Body of pancreas (tissue), 4 donors: Measurements from ENCODE around the gene LRRC4. TPM values are rescaled to one million over a fixed set of nuclear protein-coding genes. Genes with fewer than 3 reads are reported as not detected.

Experiments
- ATAC-seq: fragments of 150-250 bp; one replicate; pipeline ENCODE4 v1.9.1; 2016
- DNase-seq, 4 donors: peaks; one replicate each; pipeline ENCODE4 v3.0.0-alpha.2; 2019
- H3K27ac ChIP-seq, 4 donors: fragments of 200-600 bp; sonication (generic); 1 replicate in 3 of 4; 2 replicates in 1 of 4; pipeline versions ENCODE4 v1.5.1 to v1.6.1; 2016 to 2019; ENCODE audit warnings: mild to moderate bottlenecking in 1 of 4, mixed read lengths in 1 of 4, moderate library complexity in 1 of 4
- H3K27me3 ChIP-seq, 2 donors: fragments of 200-600 bp; sonication (generic); one replicate each; pipeline ENCODE4 v1.6.0; 2016; ENCODE audit warnings: mild to moderate bottlenecking in 1 of 2
- H3K36me3 ChIP-seq, 2 donors: fragments of 200-600 bp; sonication (generic); replicated peaks in 1 of 2; 2 replicates each; pipeline ENCODE4 v1.5.1; 2016; ENCODE audit warnings: low read depth in 2 of 2; ENCODE audit not compliant: insufficient read depth in 1 of 2
- H3K4me1 ChIP-seq: fragments of 200-600 bp; sonication (generic); one replicate; pipeline ENCODE4 v1.6.0; 2016
- H3K4me3 ChIP-seq, 2 donors: fragments of 200-600 bp; sonication (generic); 1 replicate in 1 of 2; 2 replicates in 1 of 2; pipeline ENCODE4 v1.5.1; 2016 to 2019
- H3K9me3 ChIP-seq, 3 donors: fragments of 200-600 bp; sonication (generic); 1 replicate in 2 of 3; 2 replicates in 1 of 3; pipeline ENCODE4 v1.5.1; 2016
- CTCF ChIP-seq, 7 experiments: fragments of 450-650 bp in 4 of 7; fragments of 200-600 bp in 3 of 7; sonication (generic) in 3 of 7; IDR thresholded peaks; one replicate each; pipeline ENCODE4 v1.5.1; 2016 to 2019; ENCODE audit warnings: antibody characterized with exemption in 7 of 7
- POLR2A ChIP-seq, 3 donors: fragments of 450-650 bp; IDR thresholded peaks; one replicate each; pipeline ENCODE4 v1.6.1; 2016; ENCODE audit warnings: antibody characterized with exemption in 3 of 3, mild to moderate bottlenecking in 2 of 3
- WGBS, 2 donors: methylation state at CpG; one replicate each; pipeline ENCODE4 v1.1.5; 2017; 5-methylcytosine and 5-hydroxymethylcytosine counted together
- intact Hi-C: fragments of 100-400 bp; cut with DNase I; formaldehyde crosslinking; loops from one replicate; pipeline ENCODE4 v1.15.1; 2023
- total RNA-seq, 2 donors: library from RNA; depleted of rRNA; stranded (reverse); fragments of >200 nt; gene quantifications; one replicate each; pipeline ENCODE4 v1.1.0, GENCODE V29; 2016

Gene LRRC4
- total RNA-seq, 2 donors from 2014 or later: under 0.01 to 0.33 TPM

GRCh38 chr7:128027485-128027980, 3.7 kb downstream of the LRRC4 start:
- H3K4me1 ChIP-seq: peaks cover 8% of the 10 kb centered on the region
- DNase-seq: no peak
- intact Hi-C loops: no loop called here
- no peak for ATAC-seq
- no peak overlapping the region for H3K27ac ChIP-seq
- WGBS, 2 donors: 73 to 84% methylated on average over 4 of the region's 4 CpGs
- no peaks in the 10 kb centered on the region for H3K36me3 ChIP-seq
- H3K27me3 ChIP-seq: no peaks in the 10 kb centered on the region
- no peaks in the 10 kb centered on the region for H3K9me3 ChIP-seq
- H3K4me3 ChIP-seq: no peak overlapping the region
- TF ChIP-seq POLR2A (IDR thresholded peaks at IDR 0.05) (no peak), CTCF (IDR thresholded peaks at IDR 0.05) (no peak)

GRCh38 chr7:128026551-128026950, 4.7 kb downstream of the LRRC4 start:
- no peak for ATAC-seq
- 34 to 51% methylated on average over 2 of the region's 2 CpGs for WGBS, 2 donors
- no peak overlapping the region for H3K4me3 ChIP-seq
- TF ChIP-seq CTCF (IDR thresholded peaks at IDR 0.05): no peak
- no peak for TF ChIP-seq POLR2A (IDR thresholded peaks at IDR 0.05)
- no peak for DNase-seq
- H3K4me1 ChIP-seq: peaks cover 7% of the 10 kb centered on the region
- no peaks in the 10 kb centered on the region for H3K36me3 ChIP-seq
- H3K27ac ChIP-seq: no peak overlapping the region
- no peaks in the 10 kb centered on the region for H3K27me3 ChIP-seq
- intact Hi-C loops: no loop called here
- no peaks in the 10 kb centered on the region for H3K9me3 ChIP-seq

- 80 to 90% methylated on average over 2 of the region's 2 CpGs for WGBS, 2 donors
- no peak overlapping the region for H3K27ac ChIP-seq
- H3K27me3 ChIP-seq: no peaks in the 10 kb centered on the region
- intact Hi-C loops: no loop called here
- H3K9me3 ChIP-seq: no peaks in the 10 kb centered on the region
- ATAC-seq (no peak), DNase-seq (no peak)
- H3K4me3 ChIP-seq: no peak overlapping the region
- peaks cover 7% of the 10 kb centered on the region for H3K4me1 ChIP-seq
- no peaks in the 10 kb centered on the region for H3K36me3 ChIP-seq
- TF ChIP-seq CTCF (IDR thresholded peaks at IDR 0.05) (no peak), POLR2A (IDR thresholded peaks at IDR 0.05) (no peak)
Observed at GRCh38 chr7:128025819-128026218, 5.4 kb downstream of the LRRC4 start.

- ATAC-seq: no peak
- WGBS, 2 donors: 80 to 91% methylated on average over 6 of the region's 6 CpGs
Observed at GRCh38 chr7:128025380-128025779, 5.9 kb downstream of the LRRC4 start.

More at GRCh38 chr7:128025380-128025779, 5.9 kb downstream of the LRRC4 start:
- Histone ChIP-seq H3K27me3 (no peaks in the 10 kb centered on the region), H3K27ac (no peak overlapping the region), H3K36me3 (peaks cover 0 to 2% of the 10 kb centered on the region in 2 donors), H3K4me1 (peaks cover 7% of the 10 kb centered on the region), H3K9me3 (no peaks in the 10 kb centered on the region), H3K4me3 (no peak overlapping the region)
- no peak for DNase-seq
- TF ChIP-seq POLR2A (IDR thresholded peaks at IDR 0.05): no peak
- TF ChIP-seq CTCF (IDR thresholded peaks at IDR 0.05): no peak
- intact Hi-C loops: no loop called here
